HG03354 (cell line): ENCODE data around the gene PTN.

Source experiments
- ATAC-seq: cut with Tn5 transposase; IDR thresholded peaks from one replicate; pipeline ENCODE4 v1.9.1; 2021; ENCODE audit warnings: mild to moderate bottlenecking; ENCODE audit not compliant: unreplicated experiment, poor library complexity, severe bottlenecking

The PTN gene, protein sequence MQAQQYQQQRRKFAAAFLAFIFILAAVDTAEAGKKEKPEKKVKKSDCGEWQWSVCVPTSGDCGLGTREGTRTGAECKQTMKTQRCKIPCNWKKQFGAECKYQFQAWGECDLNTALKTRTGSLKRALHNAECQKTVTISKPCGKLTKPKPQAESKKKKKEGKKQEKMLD

DNA sequence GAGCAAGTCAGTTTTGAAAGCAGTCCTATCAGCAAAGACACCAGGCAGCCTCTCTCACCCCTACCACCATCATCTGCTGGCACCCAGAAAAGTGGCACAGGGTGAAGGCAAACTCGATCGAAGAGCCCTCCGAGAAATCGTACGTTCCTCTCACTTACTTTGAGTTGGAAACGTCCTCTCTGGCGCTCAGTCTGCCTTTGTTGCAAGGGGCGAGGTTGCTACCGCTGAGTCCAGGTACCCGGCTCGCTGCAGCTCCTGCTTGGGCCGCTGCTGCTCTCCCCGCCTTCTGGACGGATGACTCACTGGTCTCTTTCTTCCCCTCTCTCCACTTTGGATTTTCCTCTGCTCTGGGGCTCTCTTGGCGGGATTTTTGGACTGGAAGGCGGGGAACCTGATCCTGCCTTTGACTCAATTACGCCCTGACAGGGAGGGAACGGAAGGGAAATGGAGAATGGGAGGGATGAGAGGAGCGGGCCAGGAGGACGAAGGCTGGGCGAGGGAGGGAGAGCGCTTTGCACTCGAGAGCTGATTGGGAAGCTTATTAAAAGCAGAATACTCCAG is at the start of gene PTN:
Gene PTN (minus strand): TSS at position 453 of the 561 bp plus-strand sequence. CDS start 88,760 bp downstream, outside the sequence.
- ATAC-seq: no peak

DNA sequence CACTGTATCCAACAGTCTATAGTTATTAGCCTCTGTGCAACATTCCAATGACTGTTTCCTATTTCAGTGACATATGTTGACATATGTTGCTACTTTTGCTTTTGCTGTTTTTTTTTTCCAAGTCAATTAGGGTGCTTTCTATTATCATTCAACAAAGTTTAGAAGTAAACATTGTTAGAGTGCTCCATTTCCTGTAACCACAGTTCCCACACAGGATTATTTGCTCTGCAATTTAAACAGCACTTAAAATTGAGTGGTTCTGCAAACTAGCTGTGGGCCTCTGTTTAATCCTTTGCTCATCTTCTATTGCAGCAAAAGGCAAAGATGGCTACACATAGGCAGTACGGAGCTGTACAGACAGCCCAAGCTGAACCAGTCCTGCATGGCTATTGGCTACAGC is 46.5 kb upstream of the PTN start:
- no peak for ATAC-seq

GRCh38 chr7:137388916-137389315 is 45.4 kb upstream of the PTN start:
- no peak for ATAC-seq

DNA sequence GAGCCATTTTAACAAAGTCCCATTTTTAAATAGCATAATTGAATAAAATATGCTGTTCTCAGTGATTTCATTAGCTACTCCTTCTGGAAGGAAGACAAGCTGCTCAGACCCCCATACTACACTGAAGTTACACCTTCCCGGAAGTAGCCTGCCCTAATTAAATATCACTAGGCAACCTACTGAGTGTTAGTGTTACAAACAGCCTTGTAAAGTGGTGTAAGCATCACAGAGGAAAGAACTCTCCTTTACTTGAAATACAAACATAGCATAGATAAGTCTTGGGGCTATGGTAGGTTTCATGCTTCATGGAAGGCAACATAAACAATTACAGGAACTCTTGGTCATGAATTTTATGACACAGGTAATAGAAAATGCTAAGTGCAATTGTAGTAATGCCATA is 43.4 kb upstream of the PTN start:
- no peak for ATAC-seq

DNA sequence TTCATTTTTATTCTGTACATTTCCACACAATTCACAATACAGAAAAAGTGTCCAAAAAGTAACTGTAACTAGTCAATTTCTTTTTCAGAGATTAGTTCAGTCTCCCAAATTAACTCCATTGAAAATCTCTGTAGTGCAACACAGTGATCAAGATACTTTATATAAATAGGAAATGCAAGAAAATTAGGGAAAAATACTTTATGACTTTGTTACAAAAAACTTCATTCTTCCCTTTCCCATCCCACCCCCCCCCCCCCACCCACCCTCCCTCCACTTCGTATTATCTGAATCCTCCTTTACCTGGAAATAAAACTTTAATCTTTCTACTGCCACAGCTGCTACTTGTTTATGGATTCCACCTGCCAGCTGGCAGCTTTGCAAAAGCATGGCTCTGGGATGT is 37.5 kb upstream of the PTN start:
- no peak for ATAC-seq

DNA sequence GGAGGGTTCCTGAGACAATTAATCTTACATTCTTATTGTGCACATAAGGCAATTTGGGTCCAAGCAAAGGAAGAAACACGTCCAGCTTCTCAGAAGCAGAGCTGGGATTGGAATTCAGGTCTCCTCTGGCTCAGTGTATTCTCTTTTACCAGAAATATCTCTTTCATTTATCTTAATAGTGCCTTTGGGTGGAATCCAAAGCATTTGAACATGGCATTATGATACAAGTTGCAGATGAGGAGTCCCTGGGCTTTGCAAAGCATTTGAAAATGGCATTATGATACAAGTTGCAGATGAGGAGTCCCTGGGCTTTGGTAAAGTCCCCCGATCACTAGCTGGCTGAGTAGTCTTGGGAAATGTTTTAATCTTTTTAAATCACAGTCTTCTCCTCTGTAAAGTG is 30.0 kb upstream of the PTN start:
- ATAC-seq: no peak

- ATAC-seq: no peak
Observed at GRCh38 chr7:137371616-137372015, 28.1 kb upstream of the PTN start.

- ATAC-seq: no peak
Observed at GRCh38 chr7:137366995-137367394, 23.5 kb upstream of the PTN start.

DNA sequence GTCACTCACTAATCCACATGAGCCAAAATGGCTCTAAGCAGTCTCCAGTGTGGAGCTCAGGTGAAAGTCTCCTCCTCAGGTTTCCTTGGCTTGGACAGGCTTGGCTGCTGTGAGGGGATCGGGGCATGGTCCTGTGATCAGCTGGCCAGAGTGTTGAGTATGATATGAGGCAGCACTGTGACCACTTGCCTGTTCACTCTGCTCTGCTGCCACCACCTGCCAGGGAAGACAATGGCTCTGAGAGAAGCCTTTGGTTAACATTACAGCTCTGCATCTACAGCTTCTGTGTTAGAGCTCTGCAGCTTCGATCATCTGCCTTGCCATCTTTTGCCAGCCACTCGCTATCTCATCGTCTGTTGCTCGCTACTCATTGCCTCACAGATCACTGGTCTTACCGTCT is 20.1 kb upstream of the PTN start:
- ATAC-seq: no peak

GRCh38 chr7:137360087-137360679 is 16.6 kb upstream of the PTN start:
- no peak for ATAC-seq

- no peak for ATAC-seq
Observed at GRCh38 chr7:137354961-137355360, 11.4 kb upstream of the PTN start.

- no peak for ATAC-seq
Observed at GRCh38 chr7:137354396-137354795, 10.9 kb upstream of the PTN start.

DNA sequence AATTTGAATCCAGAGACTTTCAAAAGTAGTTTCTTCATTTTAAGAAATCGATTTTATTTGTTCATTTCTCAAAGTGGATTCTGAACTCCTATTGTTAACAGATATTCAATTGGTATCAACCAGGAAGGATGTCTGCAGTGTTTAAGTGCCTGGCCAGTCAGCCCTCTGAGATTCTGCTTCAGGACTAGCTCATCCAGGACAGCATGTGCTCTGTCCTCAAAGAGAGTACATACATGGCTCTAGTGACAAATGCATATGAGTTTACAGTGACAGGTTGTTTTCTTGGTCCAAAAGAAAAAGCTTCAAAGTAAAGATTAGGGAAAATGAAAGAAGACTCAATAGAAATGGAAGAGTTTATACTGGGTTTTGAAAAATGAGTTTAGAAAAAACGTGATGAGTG is 8.4 kb upstream of the PTN start:
- no peak for ATAC-seq

DNA sequence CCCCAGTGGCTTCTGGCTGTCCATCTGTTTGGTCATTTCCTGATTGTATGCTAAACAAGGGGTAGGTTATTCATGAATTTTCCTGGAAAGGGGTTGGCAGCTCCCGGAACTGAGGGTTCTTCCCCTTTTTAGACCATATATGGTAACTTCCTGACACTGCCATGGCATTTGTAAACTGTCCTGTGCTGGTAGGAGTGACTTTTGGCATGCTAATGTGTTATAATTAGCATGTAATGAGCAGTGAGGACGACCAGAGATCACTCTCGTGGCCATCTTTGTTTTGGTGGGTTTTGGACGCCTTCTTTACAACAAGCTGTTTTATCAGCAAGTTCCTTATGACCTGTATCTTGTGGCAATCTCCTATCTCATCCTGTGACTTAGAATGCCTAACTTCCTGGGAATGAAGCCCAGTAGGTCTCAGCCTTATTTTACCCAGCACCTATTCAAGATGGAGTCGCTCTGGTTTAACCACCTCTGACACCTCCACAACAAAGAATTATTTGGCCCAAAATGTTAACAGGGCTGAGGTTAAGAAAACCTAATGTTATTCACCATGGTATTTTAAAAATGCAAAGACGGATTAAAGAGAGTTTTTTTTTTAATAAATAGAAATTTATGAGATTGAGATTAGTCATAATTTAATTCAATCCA is 2.4 kb upstream of the PTN start:
- no peak for ATAC-seq

GRCh38 chr7:137342828-137343261 is 688 bp downstream of the PTN start:
- no peak for ATAC-seq

DNA sequence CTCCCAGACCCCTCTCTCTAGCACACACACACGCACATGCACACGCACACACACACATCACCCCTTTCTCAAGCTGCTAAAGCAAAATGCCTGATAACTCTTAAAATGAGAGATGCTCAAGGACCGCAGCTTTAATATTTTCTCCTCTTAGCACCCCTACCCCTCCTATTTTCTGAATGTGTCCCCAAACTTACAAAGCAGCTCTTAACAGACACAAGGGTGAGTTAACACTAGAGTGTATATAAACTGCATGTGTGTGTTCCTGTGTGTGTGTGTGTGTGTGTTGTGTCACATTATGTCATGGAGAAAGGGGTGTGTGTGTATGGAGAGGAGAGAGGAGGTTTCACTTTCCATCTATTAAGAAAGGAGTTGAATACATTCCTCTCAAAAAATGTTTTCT is 1.3 kb downstream of the PTN start:
- ATAC-seq: no peak

- ATAC-seq: no peak
Observed at GRCh38 chr7:137337902-137338301, 5.6 kb downstream of the PTN start.

DNA sequence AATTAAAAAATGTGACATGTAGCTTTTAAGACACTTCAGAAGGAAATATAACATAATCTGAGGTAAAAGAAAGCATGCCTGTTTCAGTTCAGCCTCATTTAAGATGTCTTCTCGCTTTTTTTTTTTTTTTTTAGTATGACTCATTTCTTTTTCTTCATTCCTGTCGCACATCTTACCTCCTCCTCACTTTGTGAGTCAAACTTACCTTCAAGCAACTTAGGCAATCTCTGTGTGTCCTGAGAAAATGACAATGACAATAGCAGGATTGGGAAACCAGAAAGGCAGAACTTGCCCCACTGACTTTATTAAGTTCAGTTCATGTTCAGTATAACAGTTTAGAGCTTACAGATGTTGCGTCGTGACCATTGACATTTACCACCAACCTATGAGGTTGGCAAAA is 7.7 kb downstream of the PTN start:
- no peak for ATAC-seq

GRCh38 chr7:137331378-137331777 is 12.2 kb downstream of the PTN start:
- no peak for ATAC-seq

DNA sequence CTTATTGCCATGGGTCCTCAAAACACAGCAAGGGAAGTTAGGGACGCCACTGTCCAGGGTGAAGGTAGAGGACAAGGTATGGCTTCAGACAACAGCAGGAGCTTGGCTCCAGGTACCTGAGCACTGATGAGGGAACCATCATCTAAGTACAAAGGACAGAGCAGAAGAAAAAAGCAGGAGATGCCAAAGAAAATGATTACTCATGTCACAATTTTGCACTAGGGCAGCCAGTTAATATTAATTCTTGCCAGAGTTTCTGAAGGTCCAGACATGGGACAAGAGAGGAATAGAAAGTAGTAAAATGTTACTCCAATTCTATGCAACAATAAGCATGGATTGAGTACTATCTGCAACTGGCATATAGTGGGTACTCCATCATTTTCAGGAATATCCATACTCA is 14.1 kb downstream of the PTN start:
- ATAC-seq: no peak
